ENCODE results near the gene SCD5.

Gene SCD5

GRCh38 chr4:82611527-82611926 lies 187.1 kb downstream of the SCD5 start:
- Histone ChIP-seq H3K27me3 (ENCODE audit: control insufficient read depth, insufficient read depth, low read length) (no peaks in the 10 kb centered on the region), H3K4me1 (ENCODE audit: control insufficient read depth, insufficient read depth, low read length) (no peaks in the 10 kb centered on the region), H3K36me3 (ENCODE audit: control insufficient read depth, insufficient read depth, low read length) (no peaks in the 10 kb centered on the region), H3K9ac (ENCODE audit: low read depth, low read length) (no peak overlapping the region), H3K27ac (ENCODE audit: low read depth, low read length) (no peak overlapping the region), H3K9me3 (ENCODE audit: control insufficient read depth, insufficient read depth, low read length) (no peaks in the 10 kb centered on the region), H3K4me3 (ENCODE audit: low read depth, low read length) (no peak overlapping the region)

DNA sequence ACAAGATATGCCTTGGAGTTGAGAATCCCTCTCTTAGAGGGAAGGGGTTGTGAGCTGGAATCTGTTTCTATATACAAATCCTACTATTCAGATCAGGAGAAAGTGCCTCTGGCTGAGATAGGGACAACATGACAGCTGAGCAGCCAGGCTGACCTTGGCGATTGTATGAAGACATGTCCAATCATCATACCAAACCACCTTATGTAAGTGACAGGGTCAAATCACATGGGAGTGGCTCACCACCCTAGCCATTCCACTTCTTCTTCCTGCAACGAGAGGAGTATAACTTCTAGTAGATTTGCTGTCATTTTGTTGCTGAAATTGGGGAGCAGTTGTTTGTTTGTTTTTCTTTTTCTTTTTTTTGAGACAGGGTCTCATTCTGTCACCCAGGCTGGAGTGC lies 188.6 kb downstream of the SCD5 start:
- Histone ChIP-seq H3K9ac (ENCODE audit: low read depth, low read length) (no peak overlapping the region), H3K4me1 (ENCODE audit: control insufficient read depth, insufficient read depth, low read length) (no peaks in the 10 kb centered on the region), H3K27me3 (ENCODE audit: control insufficient read depth, insufficient read depth, low read length) (no peaks in the 10 kb centered on the region), H3K9me3 (ENCODE audit: control insufficient read depth, insufficient read depth, low read length) (no peaks in the 10 kb centered on the region), H3K36me3 (ENCODE audit: control insufficient read depth, insufficient read depth, low read length) (no peaks in the 10 kb centered on the region), H3K27ac (ENCODE audit: low read depth, low read length) (no peak overlapping the region), H3K4me3 (ENCODE audit: low read depth, low read length) (no peak overlapping the region)

DNA sequence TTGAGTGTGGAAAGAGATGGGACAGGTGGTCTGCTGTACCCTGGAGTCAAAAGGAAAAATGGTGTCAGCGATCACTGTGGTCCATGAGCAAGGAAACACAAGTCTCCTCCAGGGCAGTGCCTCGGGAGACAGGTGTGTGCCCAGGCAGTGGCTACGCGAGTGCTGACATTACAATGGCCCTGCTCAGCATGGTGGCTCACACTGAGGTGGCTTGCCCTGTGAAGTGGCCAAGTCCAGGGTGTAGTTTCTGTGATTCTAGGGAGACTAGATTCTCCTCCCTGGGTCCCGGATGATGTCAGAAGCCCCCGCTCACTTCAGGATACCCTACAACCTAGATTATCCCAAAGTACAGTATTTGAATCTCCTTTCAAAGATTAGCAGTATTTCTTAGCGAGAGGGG lies 192.0 kb downstream of the SCD5 start:
- Histone ChIP-seq H3K36me3 (ENCODE audit: control insufficient read depth, insufficient read depth, low read length) (no peaks in the 10 kb centered on the region), H3K4me1 (ENCODE audit: control insufficient read depth, insufficient read depth, low read length) (no peaks in the 10 kb centered on the region), H3K9ac (ENCODE audit: low read depth, low read length) (no peak overlapping the region), H3K27ac (ENCODE audit: low read depth, low read length) (no peak overlapping the region), H3K27me3 (ENCODE audit: control insufficient read depth, insufficient read depth, low read length) (no peaks in the 10 kb centered on the region), H3K9me3 (ENCODE audit: control insufficient read depth, insufficient read depth, low read length) (no peaks in the 10 kb centered on the region), H3K4me3 (ENCODE audit: low read depth, low read length) (no peak overlapping the region)

DNA sequence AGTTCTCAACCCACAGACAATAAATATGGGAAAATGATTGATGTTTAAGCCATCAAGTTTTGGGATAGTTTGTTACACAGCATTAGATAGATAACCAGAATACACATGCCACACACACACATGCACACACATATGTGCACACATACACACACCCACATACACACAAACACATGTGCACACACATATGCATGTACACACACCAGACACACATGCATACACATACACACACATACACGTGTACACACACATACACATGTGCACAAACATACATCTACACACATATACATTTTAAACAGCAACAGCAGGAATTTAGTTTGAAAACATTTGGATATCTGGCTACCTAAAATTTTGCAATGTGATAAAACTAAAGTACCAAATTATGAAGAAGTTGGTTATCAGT lies 194.1 kb downstream of the SCD5 start:
- no peaks in the 10 kb centered on the region for H3K4me1 ChIP-seq (ENCODE audit: control insufficient read depth, insufficient read depth, low read length)
- no peaks in the 10 kb centered on the region for H3K9me3 ChIP-seq (ENCODE audit: control insufficient read depth, insufficient read depth, low read length)
- H3K4me3 ChIP-seq (ENCODE audit: low read depth, low read length): no peak overlapping the region
- H3K9ac ChIP-seq (ENCODE audit: low read depth, low read length): no peak overlapping the region
- no peaks in the 10 kb centered on the region for H3K27me3 ChIP-seq (ENCODE audit: control insufficient read depth, insufficient read depth, low read length)
- no peaks in the 10 kb centered on the region for H3K36me3 ChIP-seq (ENCODE audit: control insufficient read depth, insufficient read depth, low read length)
- H3K27ac ChIP-seq (ENCODE audit: low read depth, low read length): no peak overlapping the region

DNA sequence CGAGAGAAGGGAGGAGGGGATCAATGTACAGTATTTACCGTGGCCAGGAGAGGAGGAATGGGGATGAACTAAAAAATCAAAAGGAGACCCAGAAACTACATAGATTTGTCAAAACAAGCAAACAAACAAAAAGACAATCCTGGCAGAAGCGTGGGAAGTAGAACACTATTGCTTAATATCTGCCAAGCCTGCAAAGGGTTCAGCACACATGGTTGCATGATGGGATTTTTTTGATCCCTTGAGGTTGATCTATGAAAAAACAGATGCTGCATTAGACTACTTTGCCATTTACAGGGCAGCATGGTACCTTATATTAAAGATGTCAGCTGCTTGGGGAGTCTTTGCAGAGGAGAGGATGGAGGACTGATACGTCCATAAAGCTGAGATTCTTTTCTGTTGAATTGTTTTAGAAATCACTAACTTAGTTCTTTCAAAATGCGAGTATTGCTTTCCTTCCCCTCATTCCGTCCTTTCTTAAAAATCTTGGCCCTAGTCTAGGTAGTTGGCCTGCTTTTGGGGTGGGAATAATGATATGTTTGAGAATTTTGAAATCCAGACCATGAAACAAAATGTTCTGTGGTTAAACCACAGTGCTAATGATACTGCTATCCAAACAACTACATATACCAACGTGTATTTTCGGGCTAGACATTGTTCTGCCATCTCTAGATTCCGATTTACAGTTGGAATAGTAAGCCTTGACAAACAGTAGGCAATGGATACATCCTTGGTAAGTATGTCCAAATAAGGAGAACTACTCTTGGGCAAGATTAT lies 197.2 kb downstream of the SCD5 start:
- H3K27me3 ChIP-seq (ENCODE audit: control insufficient read depth, insufficient read depth, low read length): no peaks in the 10 kb centered on the region
- H3K4me1 ChIP-seq (ENCODE audit: control insufficient read depth, insufficient read depth, low read length): no peaks in the 10 kb centered on the region
- H3K36me3 ChIP-seq (ENCODE audit: control insufficient read depth, insufficient read depth, low read length): no peaks in the 10 kb centered on the region
- no peak overlapping the region for H3K4me3 ChIP-seq (ENCODE audit: low read depth, low read length)
- no peak overlapping the region for H3K9ac ChIP-seq (ENCODE audit: low read depth, low read length)
- no peak overlapping the region for H3K27ac ChIP-seq (ENCODE audit: low read depth, low read length)
- no peaks in the 10 kb centered on the region for H3K9me3 ChIP-seq (ENCODE audit: control insufficient read depth, insufficient read depth, low read length)

- H3K9ac ChIP-seq (ENCODE audit: low read depth, low read length): no peak overlapping the region
- H3K4me1 ChIP-seq (ENCODE audit: control insufficient read depth, insufficient read depth, low read length): no peaks in the 10 kb centered on the region
- H3K27me3 ChIP-seq (ENCODE audit: control insufficient read depth, insufficient read depth, low read length): no peaks in the 10 kb centered on the region
- H3K27ac ChIP-seq (ENCODE audit: low read depth, low read length): no peak overlapping the region
- H3K4me3 ChIP-seq (ENCODE audit: low read depth, low read length): no peak overlapping the region
- no peaks in the 10 kb centered on the region for H3K9me3 ChIP-seq (ENCODE audit: control insufficient read depth, insufficient read depth, low read length)
- H3K36me3 ChIP-seq (ENCODE audit: control insufficient read depth, insufficient read depth, low read length): no peaks in the 10 kb centered on the region
Observed at GRCh38 chr4:82599336-82599735, 199.3 kb downstream of the SCD5 start.

DNA sequence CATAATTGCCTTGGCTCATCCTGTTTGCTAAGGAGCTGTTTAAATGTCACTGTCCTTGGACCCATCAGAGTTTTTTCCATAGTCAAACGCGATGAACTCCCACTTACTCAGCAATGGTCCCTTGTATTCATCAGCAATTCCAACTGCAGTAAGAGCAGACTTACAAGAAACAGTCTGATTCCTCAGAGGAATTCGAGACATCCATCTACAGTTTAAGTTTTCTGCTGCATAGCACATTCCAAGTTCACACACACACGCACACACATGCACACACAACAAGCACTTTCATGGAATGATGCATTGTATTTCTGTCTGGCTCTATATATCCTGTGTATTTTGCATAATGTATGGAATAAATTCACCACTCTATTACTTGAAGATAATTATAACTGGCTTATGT lies 204.1 kb downstream of the SCD5 start:
- Histone ChIP-seq H3K27me3 (ENCODE audit: control insufficient read depth, insufficient read depth, low read length) (no peaks in the 10 kb centered on the region), H3K9ac (ENCODE audit: low read depth, low read length) (no peak overlapping the region), H3K4me1 (ENCODE audit: control insufficient read depth, insufficient read depth, low read length) (peaks cover 20% of the 10 kb centered on the region), H3K27ac (ENCODE audit: low read depth, low read length) (no peak overlapping the region), H3K4me3 (ENCODE audit: low read depth, low read length) (no peak overlapping the region), H3K36me3 (ENCODE audit: control insufficient read depth, insufficient read depth, low read length) (no peaks in the 10 kb centered on the region), H3K9me3 (ENCODE audit: control insufficient read depth, insufficient read depth, low read length) (no peaks in the 10 kb centered on the region)

DNA sequence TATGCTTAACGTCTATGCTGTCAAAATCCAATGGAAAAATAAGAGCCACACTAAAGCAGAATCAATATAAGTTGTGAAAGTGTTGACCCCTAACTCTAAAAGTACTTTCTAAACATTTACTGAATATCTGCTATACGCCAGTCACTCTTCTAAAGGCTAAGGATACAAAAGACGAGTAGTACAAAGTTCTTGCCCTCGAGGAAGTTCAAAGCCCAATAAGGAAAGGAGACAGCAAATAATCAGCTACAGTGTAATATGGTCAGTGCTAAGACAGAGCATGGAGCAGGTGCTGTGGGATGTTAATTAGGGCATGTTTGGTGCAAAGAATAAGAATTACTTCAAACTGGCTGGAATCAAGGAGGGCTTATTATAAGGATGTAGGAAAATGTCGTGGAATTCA lies 205.2 kb downstream of the SCD5 start:
- H3K36me3 ChIP-seq (ENCODE audit: control insufficient read depth, insufficient read depth, low read length): no peaks in the 10 kb centered on the region
- H3K27me3 ChIP-seq (ENCODE audit: control insufficient read depth, insufficient read depth, low read length): no peaks in the 10 kb centered on the region

GRCh38 chr4:82592639-82593038 lies 206.0 kb downstream of the SCD5 start:
- Histone ChIP-seq H3K36me3 (ENCODE audit: control insufficient read depth, insufficient read depth, low read length) (no peaks in the 10 kb centered on the region), H3K27ac (ENCODE audit: low read depth, low read length) (no peak overlapping the region), H3K27me3 (ENCODE audit: control insufficient read depth, insufficient read depth, low read length) (no peaks in the 10 kb centered on the region), H3K9me3 (ENCODE audit: control insufficient read depth, insufficient read depth, low read length) (no peaks in the 10 kb centered on the region), H3K4me1 (ENCODE audit: control insufficient read depth, insufficient read depth, low read length) (peaks cover 20% of the 10 kb centered on the region), H3K9ac (ENCODE audit: low read depth, low read length) (no peak overlapping the region), H3K4me3 (ENCODE audit: low read depth, low read length) (no peak overlapping the region)

More for the DNA sequence above, 205.2 kb downstream of the SCD5 start:
- H3K4me1 ChIP-seq (ENCODE audit: control insufficient read depth, insufficient read depth, low read length): peaks cover 20% of the 10 kb centered on the region
- no peaks in the 10 kb centered on the region for H3K9me3 ChIP-seq (ENCODE audit: control insufficient read depth, insufficient read depth, low read length)
- no peak overlapping the region for H3K4me3 ChIP-seq (ENCODE audit: low read depth, low read length)
- H3K9ac ChIP-seq (ENCODE audit: low read depth, low read length): no peak overlapping the region
- no peak overlapping the region for H3K27ac ChIP-seq (ENCODE audit: low read depth, low read length)

- no peak overlapping the region for H3K9ac ChIP-seq (ENCODE audit: low read depth, low read length)
- no peaks in the 10 kb centered on the region for H3K9me3 ChIP-seq (ENCODE audit: control insufficient read depth, insufficient read depth, low read length)
- H3K27me3 ChIP-seq (ENCODE audit: control insufficient read depth, insufficient read depth, low read length): no peaks in the 10 kb centered on the region
- no peaks in the 10 kb centered on the region for H3K36me3 ChIP-seq (ENCODE audit: control insufficient read depth, insufficient read depth, low read length)
- peaks cover 23% of the 10 kb centered on the region for H3K4me1 ChIP-seq (ENCODE audit: control insufficient read depth, insufficient read depth, low read length)
- peak overlapping the region; percentile 13; the same call in 1 of the 2 replicates for H3K4me3 ChIP-seq (ENCODE audit: low read depth, low read length)
- peak overlapping the region; percentile 3 for H3K27ac ChIP-seq (ENCODE audit: low read depth, low read length)
Observed at GRCh38 chr4:82591592-82591991, 207.0 kb downstream of the SCD5 start.

- Histone ChIP-seq H3K27ac (ENCODE audit: low read depth, low read length) (no peak overlapping the region), H3K36me3 (ENCODE audit: control insufficient read depth, insufficient read depth, low read length) (no peaks in the 10 kb centered on the region), H3K9ac (ENCODE audit: low read depth, low read length) (no peak overlapping the region), H3K9me3 (ENCODE audit: control insufficient read depth, insufficient read depth, low read length) (no peaks in the 10 kb centered on the region), H3K4me3 (ENCODE audit: low read depth, low read length) (no peak overlapping the region), H3K4me1 (ENCODE audit: control insufficient read depth, insufficient read depth, low read length) (peaks cover 41% of the 10 kb centered on the region), H3K27me3 (ENCODE audit: control insufficient read depth, insufficient read depth, low read length) (no peaks in the 10 kb centered on the region)
Observed at GRCh38 chr4:82589756-82590155, 208.8 kb downstream of the SCD5 start.

All from HUES48 (cell line).